NOMO-1 treated with dmso at 0.1 percent for 144 hours (cell line): Measurements from ENCODE around the gene FRAS1.
"Not testable (repeated sequence)": the region's sequence is repeated elsewhere in the genome, so short reads cannot be mapped to it uniquely, and the experiment has no call there.

Experiments used
- DNase-seq: peaks from one replicate; lab custom pipeline; 2025; ENCODE audit not compliant: unreplicated experiment; lab: John Stamatoyannopoulos, UW

FRAS1 gene

GRCh38 chr4:78099058-78099457, 41.9 kb downstream of the FRAS1 start:
- DNase-seq, result no peak

DNA sequence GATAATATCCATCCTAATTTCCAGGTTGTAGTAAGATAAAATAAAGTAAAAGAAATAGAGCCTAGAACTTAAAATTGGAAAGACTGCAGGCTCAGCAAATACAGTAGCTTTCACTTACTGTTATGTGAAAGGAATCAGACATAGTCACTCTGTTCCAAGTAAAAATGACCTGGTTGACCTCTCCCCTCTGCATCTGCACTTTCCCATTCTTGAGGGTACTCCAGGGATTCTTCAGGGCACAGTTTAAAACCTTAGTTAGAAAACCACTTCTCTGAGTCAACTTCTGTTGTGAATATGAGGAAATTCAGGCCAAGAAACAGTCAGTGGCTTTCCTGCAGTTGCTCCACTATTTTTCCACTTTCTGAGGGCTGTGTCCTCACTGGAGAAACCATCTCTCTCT, 42.9 kb downstream of the FRAS1 start:
- no peak for DNase-seq

GRCh38 chr4:78119698-78120097, 62.6 kb downstream of the FRAS1 start:
- DNase-seq, result no peak

- DNase-seq, result no peak
Observed at GRCh38 chr4:78120144-78120880, 63.2 kb downstream of the FRAS1 start.

DNA sequence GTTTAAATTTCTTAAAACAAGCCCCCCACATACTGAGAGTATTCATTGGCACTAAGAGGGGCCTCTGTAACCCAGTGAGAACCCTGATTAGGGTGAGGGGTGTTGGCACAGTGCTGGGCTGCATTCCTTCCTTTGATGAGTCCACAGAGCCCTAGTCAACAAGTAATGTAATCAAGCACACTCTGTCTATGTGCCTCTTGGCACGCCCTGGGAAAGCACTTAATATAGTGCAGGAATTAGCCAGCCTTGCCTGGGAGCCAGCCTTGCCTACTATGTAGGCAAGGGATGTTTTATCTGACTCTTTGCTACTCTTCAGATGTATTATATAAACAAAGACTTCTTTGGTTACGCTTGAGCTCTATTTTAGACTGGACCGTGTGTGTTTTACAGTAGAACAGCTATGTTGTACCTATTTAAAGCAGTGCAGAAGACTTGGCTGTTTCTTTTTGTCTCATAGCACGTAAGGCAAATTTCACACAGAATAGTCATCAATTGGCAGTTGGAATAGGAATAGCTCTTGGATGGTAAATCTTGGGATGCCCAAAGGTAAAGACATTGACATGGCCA, 64.3 kb downstream of the FRAS1 start:
- DNase-seq, result no peak

DNA sequence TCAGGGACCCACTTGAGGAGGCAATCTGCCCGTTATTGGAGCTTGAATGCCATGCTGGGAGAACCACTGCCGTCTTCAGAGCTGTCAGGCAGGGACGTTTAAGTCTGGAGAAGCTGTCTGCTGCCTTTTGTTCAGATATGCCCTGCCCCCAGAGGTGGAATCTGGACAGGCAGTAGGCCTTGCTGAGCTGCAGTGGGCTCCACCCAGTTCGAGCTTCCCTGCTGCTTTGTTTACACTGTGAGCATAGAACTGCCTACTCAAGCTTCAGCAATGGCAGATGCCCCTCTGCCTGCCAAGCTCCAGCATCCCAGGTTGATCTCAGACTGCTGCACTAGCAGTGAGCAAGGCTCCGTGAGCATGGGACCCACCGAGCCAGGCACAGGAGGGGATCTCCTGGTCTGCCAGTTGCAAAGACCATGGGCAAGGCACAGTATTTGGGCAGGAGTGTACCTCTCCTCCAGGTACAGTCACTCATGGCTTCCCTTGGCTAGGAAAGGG, 68.8 kb downstream of the FRAS1 start:
- DNase-seq, result not testable (repeated sequence)

DNA sequence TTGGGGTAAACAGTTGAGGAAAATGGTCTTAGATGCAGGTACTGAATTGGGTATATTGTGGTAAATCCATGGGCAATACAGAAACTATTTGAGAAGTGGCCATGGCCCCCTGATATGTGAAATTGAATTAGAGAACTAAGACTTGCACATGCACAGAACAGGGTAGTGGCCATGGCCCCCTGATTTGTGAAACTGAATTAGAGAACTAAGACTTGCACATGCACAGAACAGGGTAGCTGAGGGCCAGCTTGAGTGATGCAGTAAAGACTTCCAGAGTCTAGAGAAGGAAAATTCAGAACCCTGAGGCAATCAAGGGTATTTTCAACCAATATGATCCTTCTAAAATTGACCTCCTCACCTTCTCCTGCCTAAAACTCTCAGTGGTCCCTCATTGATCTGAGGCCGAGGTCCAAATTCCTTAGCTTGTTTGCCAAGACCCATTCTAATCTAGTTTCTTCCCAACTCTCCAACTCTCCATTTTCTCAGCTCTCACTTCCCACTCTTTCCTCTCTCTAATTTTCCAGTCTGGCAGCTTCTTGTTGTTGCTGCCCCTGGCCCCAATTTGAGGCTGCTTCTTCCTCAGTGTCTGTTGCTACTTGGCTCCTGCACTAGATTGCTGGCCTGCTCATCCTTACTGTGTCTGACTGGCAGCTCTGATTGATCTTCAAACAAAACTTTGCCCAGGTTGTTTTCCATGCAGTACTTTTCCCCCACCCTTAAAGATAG, 72.4 kb downstream of the FRAS1 start:
- no peak for DNase-seq

- DNase-seq, result no peak
Observed at GRCh38 chr4:78131403-78131802, 74.3 kb downstream of the FRAS1 start.

- DNase-seq, result no peak
Observed at GRCh38 chr4:78136109-78137081, 79.3 kb downstream of the FRAS1 start.

- no peak for DNase-seq
Observed at GRCh38 chr4:78137532-78137931, 80.4 kb downstream of the FRAS1 start.

DNA sequence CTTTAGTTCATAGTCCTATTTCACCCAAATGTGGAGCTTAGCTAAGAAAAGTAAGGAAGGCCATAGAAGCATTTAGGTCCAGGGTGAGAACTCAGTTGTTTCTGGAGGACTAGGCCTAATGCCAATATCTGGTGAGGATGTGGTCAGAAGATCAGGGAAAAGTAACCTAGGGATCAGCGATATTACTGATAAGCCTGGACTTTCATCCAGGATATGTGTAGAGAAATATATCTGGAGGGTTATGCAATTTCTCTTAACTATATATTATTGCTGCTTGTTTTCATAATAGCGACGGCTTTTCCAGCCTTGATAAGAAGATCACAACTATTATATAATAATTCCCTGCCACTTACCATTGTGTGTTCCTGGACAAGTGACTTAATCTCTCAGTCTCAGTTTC, 81.1 kb downstream of the FRAS1 start:
- no peak for DNase-seq

- DNase-seq, result no peak
Observed at GRCh38 chr4:78143634-78144033, 86.5 kb downstream of the FRAS1 start.

GRCh38 chr4:78145008-78145407, 87.9 kb downstream of the FRAS1 start:
- DNase-seq, result no peak

DNA sequence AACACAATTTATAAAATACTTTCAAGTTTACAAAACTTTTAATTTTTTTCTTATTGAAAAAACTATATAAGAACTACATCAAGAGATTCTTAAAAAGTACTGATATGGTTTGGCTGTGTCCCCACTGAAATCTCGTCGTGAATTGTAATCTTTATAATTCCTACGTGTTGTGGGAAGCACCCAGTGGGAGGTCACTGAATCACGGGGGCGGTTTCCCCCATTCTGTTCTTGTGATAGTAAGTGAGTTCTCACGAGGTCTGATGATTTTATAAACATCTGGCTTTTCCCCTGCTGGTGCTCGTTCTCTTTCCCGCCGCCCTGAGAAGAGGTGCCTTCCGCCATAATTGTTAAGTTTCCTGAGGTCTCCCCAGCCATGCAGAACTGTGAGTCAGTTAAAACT, 88.5 kb downstream of the FRAS1 start:
- no peak for DNase-seq

GRCh38 chr4:78149751-78150542, 92.8 kb downstream of the FRAS1 start:
- DNase-seq, result no peak

- DNase-seq, result no peak
Observed at GRCh38 chr4:78150543-78150864, 93.4 kb downstream of the FRAS1 start.

GRCh38 chr4:78152795-78153194, 95.7 kb downstream of the FRAS1 start:
- DNase-seq, result no peak

GRCh38 chr4:78154972-78155590, 98.0 kb downstream of the FRAS1 start:
- DNase-seq, result no peak

DNA sequence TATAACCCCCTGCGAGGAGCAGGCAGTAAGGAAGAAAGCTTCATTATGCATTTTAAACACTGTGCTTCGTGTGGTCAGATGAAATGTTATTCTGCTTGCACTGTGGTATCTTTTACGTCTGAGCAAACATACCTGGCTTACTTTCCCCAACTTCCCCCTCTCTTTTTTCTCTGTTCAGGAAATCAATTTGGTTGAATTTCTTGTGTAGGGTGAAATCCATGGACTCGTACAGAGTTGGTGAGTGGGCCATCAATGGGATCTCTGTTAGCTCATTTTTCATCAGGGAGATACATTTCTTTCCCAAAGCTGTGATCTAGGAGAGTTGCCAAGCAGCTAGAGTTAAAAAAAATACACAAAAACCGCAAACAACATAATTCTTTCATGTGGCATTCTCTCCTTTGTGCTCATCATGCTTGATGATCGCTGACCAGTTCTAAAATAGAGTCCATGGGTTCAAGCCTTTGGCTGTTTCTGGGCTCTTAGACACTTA, 98.5 kb downstream of the FRAS1 start:
- DNase-seq, result no peak

DNA sequence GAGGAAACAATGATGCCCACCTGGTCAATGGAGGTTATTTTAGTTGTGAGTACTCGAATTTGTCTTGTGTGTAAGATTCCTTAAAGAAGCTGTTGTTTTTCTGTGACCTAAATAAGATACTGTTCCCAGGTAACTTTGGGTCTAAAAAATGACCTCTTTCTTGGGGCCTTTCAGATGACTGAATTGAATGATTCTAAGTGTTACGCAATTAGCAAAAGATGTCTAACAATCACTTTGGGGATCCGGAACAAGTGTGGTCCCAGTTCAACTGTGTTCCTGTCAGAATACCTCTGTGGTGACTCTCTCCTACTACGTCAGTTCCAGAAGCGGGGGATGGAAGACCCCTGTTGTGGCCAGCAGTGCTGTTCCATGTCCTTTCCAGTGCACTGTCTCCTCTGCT, 99.4 kb downstream of the FRAS1 start:
- DNase-seq, result no peak
